Gastrocnemius medialis (tissue), 4 donors: ENCODE data around the gene AFF3.

Experiments used
- CTCF ChIP-seq, 5 experiments: fragments of 450-650 bp in 3 of 5; fragments of 200-600 bp in 2 of 5; sonication (generic) in 2 of 5; IDR thresholded peaks in 4 of 5; conservative IDR thresholded peaks in 1 of 5; 1 replicate in 4 of 5; 2 replicates in 1 of 5; pipeline ENCODE4 v1.5.1; 2016 to 2019; ENCODE audit warnings: antibody characterized with exemption in 5 of 5, mild to moderate bottlenecking in 3 of 5, moderate library complexity in 3 of 5
- POLR2A ChIP-seq, 2 donors: fragments of 450-650 bp; IDR thresholded peaks; one replicate each; pipeline ENCODE4 v1.6.1; 2017; ENCODE audit warnings: antibody characterized with exemption in 2 of 2, mild to moderate bottlenecking in 2 of 2, moderate library complexity in 2 of 2

GRCh38 chr2:99863903-99864270, 278.5 kb downstream of the AFF3 start:
- TF ChIP-seq CTCF (IDR thresholded peaks at IDR 0.05 in 4 of 5, conservative IDR thresholded peaks at IDR 0.05 in 1 of 5) (no peak), POLR2A (IDR thresholded peaks at IDR 0.05) (no peak)
